Progenitor cell of endocrine pancreas (in vitro differentiated cells): ENCODE data around the gene ZRANB1. TPM values are rescaled to one million over a fixed set of nuclear protein-coding genes. Genes with fewer than 3 reads are reported as not detected.
"Not testable (repeated sequence)": the region's sequence is repeated elsewhere in the genome, so short reads cannot be mapped to it uniquely, and the experiment has no call there.

Source experiments
- DNase-seq: peaks from one replicate; pipeline ENCODE4 v3.0.0; 2021; ENCODE audit warnings: low spot score; ENCODE audit not compliant: unreplicated experiment
- H3K27ac Mint-ChIP-seq: 2 replicates; pipeline ENCODE4 v1.8.0; 2021; ENCODE audit warnings: mild to moderate bottlenecking, moderate library complexity, mixed read lengths
- H3K27me3 Mint-ChIP-seq: 2 replicates; pipeline ENCODE4 v1.8.0; 2021; ENCODE audit warnings: mixed read lengths
- H3K36me3 Mint-ChIP-seq: 2 replicates; pipeline ENCODE4 v1.8.0; 2022; ENCODE audit warnings: mixed read lengths; ENCODE audit not compliant: insufficient read depth
- H3K4me1 Mint-ChIP-seq: 2 replicates; pipeline ENCODE4 v1.8.0; 2021; ENCODE audit warnings: low read depth, mixed read lengths
- H3K4me3 Mint-ChIP-seq: 2 replicates; pipeline ENCODE4 v1.8.0; 2021; ENCODE audit warnings: low read depth, mild to moderate bottlenecking, moderate library complexity, mixed read lengths
- H3K9me3 Mint-ChIP-seq: 2 replicates; pipeline ENCODE4 v1.8.0; 2021; ENCODE audit warnings: low read depth, mixed read lengths
- total RNA-seq: library from RNA; stranded (reverse); gene quantifications from 2 replicates; pipeline ENCODE4 v1.2.1, GENCODE V29; 2021
- TF ChIP-seq, protein P1 (sequence below): fragments of 200-600 bp; sonication (generic); IDR thresholded peaks from one replicate; pipeline ENCODE4 v1.5.0; 2021; ENCODE audit warnings: antibody characterized with exemption, mild to moderate bottlenecking; ENCODE audit not compliant: unreplicated experiment

ZRANB1 gene
- total RNA-seq, 1 donor from 2014 or later, result 31.1 TPM

DNA sequence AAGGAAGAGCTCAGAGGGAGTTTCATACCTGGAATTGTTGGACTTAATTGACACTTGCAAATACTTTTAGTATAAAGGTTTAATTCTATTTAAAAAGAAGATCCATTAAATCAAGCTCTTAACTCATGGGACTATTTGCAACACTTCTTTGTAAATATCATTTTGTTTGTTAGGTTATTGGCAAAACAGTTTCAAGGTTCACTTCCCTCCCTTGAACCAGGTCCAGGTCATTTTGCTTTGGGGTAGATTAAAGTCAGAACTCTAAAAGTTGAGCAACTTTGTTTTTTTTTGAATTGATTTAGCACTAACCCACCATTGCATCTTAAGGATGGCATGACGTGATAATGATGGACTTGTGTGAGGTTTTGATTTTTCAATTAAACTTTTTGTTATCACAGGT, 45.9 kb downstream of the ZRANB1 start:
- H3K4me3 Mint-ChIP-seq, result no peak overlapping the region
- peaks cover 44% of the 10 kb centered on the region for H3K36me3 Mint-ChIP-seq
- TF ChIP-seq, protein P1, sequence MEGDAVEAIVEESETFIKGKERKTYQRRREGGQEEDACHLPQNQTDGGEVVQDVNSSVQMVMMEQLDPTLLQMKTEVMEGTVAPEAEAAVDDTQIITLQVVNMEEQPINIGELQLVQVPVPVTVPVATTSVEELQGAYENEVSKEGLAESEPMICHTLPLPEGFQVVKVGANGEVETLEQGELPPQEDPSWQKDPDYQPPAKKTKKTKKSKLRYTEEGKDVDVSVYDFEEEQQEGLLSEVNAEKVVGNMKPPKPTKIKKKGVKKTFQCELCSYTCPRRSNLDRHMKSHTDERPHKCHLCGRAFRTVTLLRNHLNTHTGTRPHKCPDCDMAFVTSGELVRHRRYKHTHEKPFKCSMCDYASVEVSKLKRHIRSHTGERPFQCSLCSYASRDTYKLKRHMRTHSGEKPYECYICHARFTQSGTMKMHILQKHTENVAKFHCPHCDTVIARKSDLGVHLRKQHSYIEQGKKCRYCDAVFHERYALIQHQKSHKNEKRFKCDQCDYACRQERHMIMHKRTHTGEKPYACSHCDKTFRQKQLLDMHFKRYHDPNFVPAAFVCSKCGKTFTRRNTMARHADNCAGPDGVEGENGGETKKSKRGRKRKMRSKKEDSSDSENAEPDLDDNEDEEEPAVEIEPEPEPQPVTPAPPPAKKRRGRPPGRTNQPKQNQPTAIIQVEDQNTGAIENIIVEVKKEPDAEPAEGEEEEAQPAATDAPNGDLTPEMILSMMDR, result no peak
- peaks cover 8% of the 10 kb centered on the region for H3K4me1 Mint-ChIP-seq
- H3K9me3 Mint-ChIP-seq, result no peaks in the 10 kb centered on the region
- DNase-seq, result no peak
- H3K27ac Mint-ChIP-seq, result no peak overlapping the region
- no peaks in the 10 kb centered on the region for H3K27me3 Mint-ChIP-seq

GRCh38 chr10:124988753-124989152, 46.8 kb downstream of the ZRANB1 start:
- H3K9me3 Mint-ChIP-seq, H3K4me1 Mint-ChIP-seq, DNase-seq, H3K27me3 Mint-ChIP-seq, H3K4me3 Mint-ChIP-seq: not testable (repeated sequence)
- H3K27ac Mint-ChIP-seq, result peak overlapping the region; percentile 85
- H3K36me3 Mint-ChIP-seq, result peaks cover 40% of the 10 kb centered on the region

DNA sequence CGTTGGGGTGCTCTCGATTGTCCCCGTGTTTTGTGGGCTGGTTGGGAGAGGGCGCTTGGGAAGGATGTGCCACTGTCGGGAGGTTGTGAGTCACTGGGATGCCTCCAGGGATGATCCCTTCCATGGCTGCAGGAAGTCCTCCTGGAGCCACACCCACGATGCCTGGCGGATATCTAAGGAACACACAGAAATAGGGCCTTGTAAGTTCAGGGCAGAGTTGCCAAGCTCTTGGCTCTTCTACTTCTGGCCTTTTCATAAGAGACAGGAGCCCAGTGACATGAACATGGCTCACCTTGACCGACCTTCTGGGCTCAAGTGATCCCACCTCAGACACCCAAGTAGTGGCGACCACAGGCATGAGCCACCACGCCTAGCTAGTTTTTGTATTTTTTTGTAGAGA, 47.6 kb downstream of the ZRANB1 start:
- TF ChIP-seq, protein P1, result no peak
- Mint-ChIP-seq H3K27me3 (no peaks in the 10 kb centered on the region), H3K4me1 (no peaks in the 10 kb centered on the region), H3K4me3 (no peak overlapping the region), H3K36me3 (peaks cover 40% of the 10 kb centered on the region), H3K9me3 (no peaks in the 10 kb centered on the region), H3K27ac (peak overlapping the region; percentile 85)
- DNase-seq, result peak; percentile 0

- no peak overlapping the region for H3K4me3 Mint-ChIP-seq
- TF ChIP-seq, protein P1, result no peak
- H3K27me3 Mint-ChIP-seq, result no peaks in the 10 kb centered on the region
- H3K36me3 Mint-ChIP-seq, result peaks cover 32% of the 10 kb centered on the region
- H3K4me1 Mint-ChIP-seq, result no peaks in the 10 kb centered on the region
- peak overlapping the region; percentile 78 for H3K27ac Mint-ChIP-seq
- H3K9me3 Mint-ChIP-seq, result no peaks in the 10 kb centered on the region
- peak; percentile 7 for DNase-seq
Measured at GRCh38 chr10:124990671-124991625, 49.0 kb downstream of the ZRANB1 start.

DNA sequence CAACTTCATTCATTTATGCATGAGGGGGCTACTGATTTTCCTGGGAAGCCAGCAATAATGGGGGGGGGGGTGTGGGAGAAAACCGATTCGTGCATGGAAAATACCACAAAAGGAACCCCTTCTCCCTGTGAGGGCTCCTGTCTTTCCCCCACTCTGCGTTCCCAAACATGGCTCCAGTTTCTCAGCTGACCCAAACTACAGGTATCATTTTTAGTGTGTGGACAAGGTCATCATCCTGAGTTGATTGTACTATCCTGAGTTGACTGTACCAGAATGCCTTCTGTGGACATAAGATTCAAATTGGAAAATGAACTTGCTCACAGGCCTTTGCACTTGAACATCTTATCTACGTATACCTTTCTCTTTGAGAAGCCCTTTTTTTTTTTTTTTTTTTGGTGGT, 49.9 kb downstream of the ZRANB1 start:
- DNase-seq, result peak; percentile 3
- peaks cover 29% of the 10 kb centered on the region for H3K36me3 Mint-ChIP-seq
- no peaks in the 10 kb centered on the region for H3K9me3 Mint-ChIP-seq
- TF ChIP-seq, protein P1, result no peak
- peak overlapping the region; percentile 78 for H3K27ac Mint-ChIP-seq
- no peak overlapping the region for H3K4me3 Mint-ChIP-seq
- no peaks in the 10 kb centered on the region for H3K27me3 Mint-ChIP-seq
- no peaks in the 10 kb centered on the region for H3K4me1 Mint-ChIP-seq
